Measurements from ENCODE around the gene WFDC9.
"Not testable (repeated sequence)": the region's sequence is repeated elsewhere in the genome, so short reads cannot be mapped to it uniquely, and the experiment has no call there.

The WFDC9 gene

DNA sequence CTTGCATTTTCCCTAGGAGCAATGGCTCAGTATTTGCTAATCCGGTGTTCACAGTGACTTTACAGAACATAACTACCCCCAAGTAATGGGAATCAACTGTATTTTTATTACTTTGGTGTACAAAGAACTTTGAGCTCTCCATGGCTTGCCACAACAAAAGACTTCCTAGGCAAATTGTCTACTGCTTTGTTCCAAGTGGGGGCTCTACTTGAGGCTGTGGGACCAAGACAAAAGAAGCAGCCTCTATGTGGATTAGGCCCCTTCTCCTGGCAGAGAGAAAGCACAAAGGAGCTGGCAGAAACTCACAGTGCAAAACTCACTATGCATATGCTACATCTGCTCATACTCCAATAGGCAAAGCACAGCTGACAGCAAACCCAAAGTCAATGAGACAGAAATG, 52.9 kb downstream of the WFDC9 start:
- peaks cover 17% of the 10 kb centered on the region for H3K27me3 ChIP-seq (ENCODE audit: insufficient read depth, poor library complexity, severe bottlenecking)
- no peak overlapping the region for H3K4me3 ChIP-seq (replicated peaks; ENCODE audit: insufficient read depth, low read length)
- TF ChIP-seq POLR2AphosphoS5 (IDR thresholded peaks at IDR 0.05; ENCODE audit: low read depth) (no peak), CTCF (IDR thresholded peaks at IDR 0.05; ENCODE audit: insufficient read depth, low read length) (no peak), GABPA (IDR thresholded peaks at IDR 0.05; ENCODE audit: low read depth) (no peak), SPI1 (IDR thresholded peaks at IDR 0.05; ENCODE audit: borderline replicate concordance, low read depth) (no peak)
- TF ChIP-seq, protein P1, sequence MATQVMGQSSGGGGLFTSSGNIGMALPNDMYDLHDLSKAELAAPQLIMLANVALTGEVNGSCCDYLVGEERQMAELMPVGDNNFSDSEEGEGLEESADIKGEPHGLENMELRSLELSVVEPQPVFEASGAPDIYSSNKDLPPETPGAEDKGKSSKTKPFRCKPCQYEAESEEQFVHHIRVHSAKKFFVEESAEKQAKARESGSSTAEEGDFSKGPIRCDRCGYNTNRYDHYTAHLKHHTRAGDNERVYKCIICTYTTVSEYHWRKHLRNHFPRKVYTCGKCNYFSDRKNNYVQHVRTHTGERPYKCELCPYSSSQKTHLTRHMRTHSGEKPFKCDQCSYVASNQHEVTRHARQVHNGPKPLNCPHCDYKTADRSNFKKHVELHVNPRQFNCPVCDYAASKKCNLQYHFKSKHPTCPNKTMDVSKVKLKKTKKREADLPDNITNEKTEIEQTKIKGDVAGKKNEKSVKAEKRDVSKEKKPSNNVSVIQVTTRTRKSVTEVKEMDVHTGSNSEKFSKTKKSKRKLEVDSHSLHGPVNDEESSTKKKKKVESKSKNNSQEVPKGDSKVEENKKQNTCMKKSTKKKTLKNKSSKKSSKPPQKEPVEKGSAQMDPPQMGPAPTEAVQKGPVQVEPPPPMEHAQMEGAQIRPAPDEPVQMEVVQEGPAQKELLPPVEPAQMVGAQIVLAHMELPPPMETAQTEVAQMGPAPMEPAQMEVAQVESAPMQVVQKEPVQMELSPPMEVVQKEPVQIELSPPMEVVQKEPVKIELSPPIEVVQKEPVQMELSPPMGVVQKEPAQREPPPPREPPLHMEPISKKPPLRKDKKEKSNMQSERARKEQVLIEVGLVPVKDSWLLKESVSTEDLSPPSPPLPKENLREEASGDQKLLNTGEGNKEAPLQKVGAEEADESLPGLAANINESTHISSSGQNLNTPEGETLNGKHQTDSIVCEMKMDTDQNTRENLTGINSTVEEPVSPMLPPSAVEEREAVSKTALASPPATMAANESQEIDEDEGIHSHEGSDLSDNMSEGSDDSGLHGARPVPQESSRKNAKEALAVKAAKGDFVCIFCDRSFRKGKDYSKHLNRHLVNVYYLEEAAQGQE (IDR thresholded peaks at IDR 0.05; ENCODE audit: insufficient replicate concordance, low read depth), result no peak
- no peak for DNase-seq (ENCODE audit: low read depth in 1 of 2, low spot score in 1 of 2)
- H3K27ac ChIP-seq (replicated peaks), result no peak overlapping the region

GRCh38 chr20:45576995-45577394, 54.1 kb downstream of the WFDC9 start:
- no peak for DNase-seq (ENCODE audit: low read depth in 1 of 2, low spot score in 1 of 2)
- TF ChIP-seq GABPA (IDR thresholded peaks at IDR 0.05; ENCODE audit: low read depth), result no peak
- TF ChIP-seq SPI1 (IDR thresholded peaks at IDR 0.05; ENCODE audit: borderline replicate concordance, low read depth), result no peak
- TF ChIP-seq POLR2AphosphoS5 (IDR thresholded peaks at IDR 0.05; ENCODE audit: low read depth), result no peak
- TF ChIP-seq CTCF (IDR thresholded peaks at IDR 0.05; ENCODE audit: insufficient read depth, low read length), result no peak
- TF ChIP-seq, protein P1 (IDR thresholded peaks at IDR 0.05; ENCODE audit: insufficient replicate concordance, low read depth), result no peak
- H3K27ac ChIP-seq (replicated peaks), result no peak overlapping the region
- H3K4me3 ChIP-seq (replicated peaks; ENCODE audit: insufficient read depth, low read length), result no peak overlapping the region
- peaks cover 9% of the 10 kb centered on the region for H3K27me3 ChIP-seq (ENCODE audit: insufficient read depth, poor library complexity, severe bottlenecking)

DNA sequence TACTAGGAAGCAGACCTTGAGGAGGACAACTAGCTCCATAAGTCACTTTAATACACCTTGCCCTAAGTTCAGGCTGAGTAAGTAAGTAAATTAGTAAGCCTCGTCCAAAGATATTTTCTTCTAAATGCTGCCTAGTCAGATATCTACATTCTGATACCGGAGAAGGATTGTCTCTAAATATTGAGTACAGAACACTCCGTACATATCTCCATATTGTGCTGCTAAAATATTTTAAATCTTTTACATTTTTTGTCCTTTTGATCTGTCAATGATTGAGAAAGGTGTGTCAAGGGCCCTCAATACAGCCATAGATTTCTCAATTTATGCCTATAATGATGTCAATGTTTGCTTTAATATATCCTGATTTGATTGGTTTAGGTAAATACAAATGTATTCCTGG, 55.2 kb downstream of the WFDC9 start:
- DNase-seq (ENCODE audit: low read depth in 1 of 2, low spot score in 1 of 2), result no peak
- TF ChIP-seq, protein P1 (IDR thresholded peaks at IDR 0.05; ENCODE audit: insufficient replicate concordance, low read depth), result no peak
- TF ChIP-seq CTCF (IDR thresholded peaks at IDR 0.05; ENCODE audit: insufficient read depth, low read length) (no peak), GABPA (IDR thresholded peaks at IDR 0.05; ENCODE audit: low read depth) (no peak)
- Histone ChIP-seq H3K4me3 (replicated peaks; ENCODE audit: insufficient read depth, low read length) (no peak overlapping the region), H3K27me3 (ENCODE audit: insufficient read depth, poor library complexity, severe bottlenecking) (peaks cover 9% of the 10 kb centered on the region), H3K27ac (replicated peaks) (no peak overlapping the region)

DNA sequence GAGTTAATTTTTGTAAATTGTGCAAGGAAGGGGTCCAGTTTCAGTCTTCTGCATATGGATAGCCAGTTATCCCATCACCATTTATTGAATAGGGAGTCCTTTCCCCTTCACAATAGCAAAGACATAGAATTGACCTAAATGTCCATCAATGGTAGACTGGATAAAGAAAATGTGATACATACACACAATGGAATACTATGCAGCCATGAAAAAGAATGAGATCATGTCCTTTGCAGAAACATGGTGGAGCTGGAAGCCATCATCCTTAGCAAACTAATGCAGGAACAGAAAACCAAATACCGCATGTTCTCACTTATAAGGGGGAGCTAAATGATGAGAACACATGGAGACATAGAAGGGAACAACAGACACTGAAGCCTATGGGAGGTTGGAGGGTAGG, 61.4 kb downstream of the WFDC9 start:
- not testable (repeated sequence) for DNase-seq (ENCODE audit: low read depth in 1 of 2, low spot score in 1 of 2); H3K27me3 ChIP-seq (ENCODE audit: insufficient read depth, poor library complexity, severe bottlenecking); H3K27ac ChIP-seq (replicated peaks); H3K4me3 ChIP-seq (replicated peaks; ENCODE audit: insufficient read depth, low read length)
